Liver (tissue), 3 donors: ENCODE results near the gene SDK2.

Experiments used
- GABPA ChIP-seq, 2 donors: IDR thresholded peaks in 1 of 2; conservative IDR thresholded peaks in 1 of 2; 2 replicates each; pipeline ENCODE4 v1.6.1; 2016; ENCODE audit warnings: antibody characterized with exemption in 2 of 2, mild to moderate bottlenecking in 1 of 2, moderate library complexity in 1 of 2
- HNF4A ChIP-seq, 2 donors: conservative IDR thresholded peaks; 2 replicates each; pipeline ENCODE4 v1.6.1; 2016; ENCODE audit warnings: antibody characterized with exemption in 2 of 2, mild to moderate bottlenecking in 2 of 2
- JUND ChIP-seq, 2 donors: IDR thresholded peaks; 2 replicates each; pipeline ENCODE4 v1.6.1; 2016; ENCODE audit warnings: antibody characterized with exemption in 2 of 2
- RAD21 ChIP-seq, 2 donors: IDR thresholded peaks; 2 replicates each; pipeline ENCODE4 v1.6.1; 2016; ENCODE audit warnings: antibody characterized with exemption in 2 of 2, mild to moderate bottlenecking in 2 of 2
- RXRA ChIP-seq, 2 donors: IDR thresholded peaks; 2 replicates each; pipeline ENCODE4 v1.6.1; 2017 to 2018; ENCODE audit warnings: antibody characterized with exemption in 2 of 2, mild to moderate bottlenecking in 1 of 2
- SP1 ChIP-seq: IDR thresholded peaks from 2 replicates; pipeline ENCODE4 v1.6.1; 2018; ENCODE audit warnings: antibody characterized with exemption, mild to moderate bottlenecking
- TAF1 ChIP-seq: conservative IDR thresholded peaks from 2 replicates; pipeline ENCODE4 v1.6.1; 2016; ENCODE audit warnings: antibody characterized with exemption, mild to moderate bottlenecking
- YY1 ChIP-seq: IDR thresholded peaks from 2 replicates; pipeline ENCODE4 v1.6.1; 2016; ENCODE audit warnings: antibody characterized with exemption, mild to moderate bottlenecking
- ZBTB33 ChIP-seq: IDR thresholded peaks from 2 replicates; pipeline ENCODE4 v1.6.1; 2016; ENCODE audit warnings: antibody characterized with exemption
- TF ChIP-seq, protein P1 (sequence below): fragments of 150-350 bp; IDR thresholded peaks from 2 replicates; pipeline ENCODE4 v1.5.1; 2017; ENCODE audit warnings: improper control_type of control experiment, low read depth, low read length; ENCODE audit not compliant: missing input control
- TF ChIP-seq, protein P2 (sequence below): IDR thresholded peaks from 2 replicates; pipeline ENCODE4 v1.6.1; 2016; ENCODE audit warnings: antibody characterized with exemption, mild to moderate bottlenecking
- TF ChIP-seq, protein P3 (sequence below): IDR thresholded peaks from 2 replicates; pipeline ENCODE4 v1.6.1; 2016; ENCODE audit warnings: antibody characterized with exemption
- TF ChIP-seq, protein P4 (sequence below): IDR thresholded peaks from 2 replicates; pipeline ENCODE4 v1.6.1; 2016; ENCODE audit warnings: antibody characterized with exemption
- donor health status: healthy.
- donor health status: healthy.

DNA sequence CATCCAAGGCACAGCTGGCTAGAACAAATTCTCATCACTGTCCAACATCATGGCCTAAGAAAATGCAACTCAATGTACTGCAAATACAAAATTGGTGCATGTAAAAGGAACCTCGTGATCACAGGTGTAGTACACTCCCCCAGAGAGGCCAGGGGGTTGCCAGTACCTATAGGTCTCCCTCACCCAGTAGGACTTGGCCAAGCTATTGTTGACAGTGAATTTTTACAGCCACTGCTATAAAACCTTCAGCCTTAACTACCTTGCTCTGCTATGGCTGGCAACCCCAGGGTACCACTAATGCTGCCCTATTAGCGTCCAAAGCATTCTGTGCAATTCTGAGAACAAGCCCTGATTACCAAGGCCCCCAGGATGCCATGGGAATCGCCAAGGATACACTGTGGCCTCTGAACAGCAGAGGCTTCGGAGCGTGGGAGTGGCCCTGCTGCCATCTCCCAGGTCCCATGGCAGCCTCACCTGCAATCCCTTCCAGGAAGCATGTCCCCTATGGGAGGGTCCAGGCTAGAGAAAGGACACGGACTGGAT is 67.6 kb downstream of the SDK2 start:
- TF ChIP-seq JUND (IDR thresholded peaks at IDR 0.05) (no peak), RAD21 (IDR thresholded peaks at IDR 0.05) (no peak), YY1 (no peak), TAF1 (no peak), RXRA (IDR thresholded peaks at IDR 0.05) (no peak), HNF4A (conservative IDR thresholded peaks at IDR 0.05) (no peak), ZBTB33 (no peak), SP1 (no peak), GABPA (IDR thresholded peaks at IDR 0.05 in 1 of 2, conservative IDR thresholded peaks at IDR 0.05 in 1 of 2) (no peak)
- TF ChIP-seq, protein P1, sequence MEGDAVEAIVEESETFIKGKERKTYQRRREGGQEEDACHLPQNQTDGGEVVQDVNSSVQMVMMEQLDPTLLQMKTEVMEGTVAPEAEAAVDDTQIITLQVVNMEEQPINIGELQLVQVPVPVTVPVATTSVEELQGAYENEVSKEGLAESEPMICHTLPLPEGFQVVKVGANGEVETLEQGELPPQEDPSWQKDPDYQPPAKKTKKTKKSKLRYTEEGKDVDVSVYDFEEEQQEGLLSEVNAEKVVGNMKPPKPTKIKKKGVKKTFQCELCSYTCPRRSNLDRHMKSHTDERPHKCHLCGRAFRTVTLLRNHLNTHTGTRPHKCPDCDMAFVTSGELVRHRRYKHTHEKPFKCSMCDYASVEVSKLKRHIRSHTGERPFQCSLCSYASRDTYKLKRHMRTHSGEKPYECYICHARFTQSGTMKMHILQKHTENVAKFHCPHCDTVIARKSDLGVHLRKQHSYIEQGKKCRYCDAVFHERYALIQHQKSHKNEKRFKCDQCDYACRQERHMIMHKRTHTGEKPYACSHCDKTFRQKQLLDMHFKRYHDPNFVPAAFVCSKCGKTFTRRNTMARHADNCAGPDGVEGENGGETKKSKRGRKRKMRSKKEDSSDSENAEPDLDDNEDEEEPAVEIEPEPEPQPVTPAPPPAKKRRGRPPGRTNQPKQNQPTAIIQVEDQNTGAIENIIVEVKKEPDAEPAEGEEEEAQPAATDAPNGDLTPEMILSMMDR, result no peak
- TF ChIP-seq, protein P2, sequence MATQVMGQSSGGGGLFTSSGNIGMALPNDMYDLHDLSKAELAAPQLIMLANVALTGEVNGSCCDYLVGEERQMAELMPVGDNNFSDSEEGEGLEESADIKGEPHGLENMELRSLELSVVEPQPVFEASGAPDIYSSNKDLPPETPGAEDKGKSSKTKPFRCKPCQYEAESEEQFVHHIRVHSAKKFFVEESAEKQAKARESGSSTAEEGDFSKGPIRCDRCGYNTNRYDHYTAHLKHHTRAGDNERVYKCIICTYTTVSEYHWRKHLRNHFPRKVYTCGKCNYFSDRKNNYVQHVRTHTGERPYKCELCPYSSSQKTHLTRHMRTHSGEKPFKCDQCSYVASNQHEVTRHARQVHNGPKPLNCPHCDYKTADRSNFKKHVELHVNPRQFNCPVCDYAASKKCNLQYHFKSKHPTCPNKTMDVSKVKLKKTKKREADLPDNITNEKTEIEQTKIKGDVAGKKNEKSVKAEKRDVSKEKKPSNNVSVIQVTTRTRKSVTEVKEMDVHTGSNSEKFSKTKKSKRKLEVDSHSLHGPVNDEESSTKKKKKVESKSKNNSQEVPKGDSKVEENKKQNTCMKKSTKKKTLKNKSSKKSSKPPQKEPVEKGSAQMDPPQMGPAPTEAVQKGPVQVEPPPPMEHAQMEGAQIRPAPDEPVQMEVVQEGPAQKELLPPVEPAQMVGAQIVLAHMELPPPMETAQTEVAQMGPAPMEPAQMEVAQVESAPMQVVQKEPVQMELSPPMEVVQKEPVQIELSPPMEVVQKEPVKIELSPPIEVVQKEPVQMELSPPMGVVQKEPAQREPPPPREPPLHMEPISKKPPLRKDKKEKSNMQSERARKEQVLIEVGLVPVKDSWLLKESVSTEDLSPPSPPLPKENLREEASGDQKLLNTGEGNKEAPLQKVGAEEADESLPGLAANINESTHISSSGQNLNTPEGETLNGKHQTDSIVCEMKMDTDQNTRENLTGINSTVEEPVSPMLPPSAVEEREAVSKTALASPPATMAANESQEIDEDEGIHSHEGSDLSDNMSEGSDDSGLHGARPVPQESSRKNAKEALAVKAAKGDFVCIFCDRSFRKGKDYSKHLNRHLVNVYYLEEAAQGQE, result no peak
- TF ChIP-seq, protein P3, sequence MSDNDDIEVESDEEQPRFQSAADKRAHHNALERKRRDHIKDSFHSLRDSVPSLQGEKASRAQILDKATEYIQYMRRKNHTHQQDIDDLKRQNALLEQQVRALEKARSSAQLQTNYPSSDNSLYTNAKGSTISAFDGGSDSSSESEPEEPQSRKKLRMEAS, result no peak
- TF ChIP-seq, protein P4, sequence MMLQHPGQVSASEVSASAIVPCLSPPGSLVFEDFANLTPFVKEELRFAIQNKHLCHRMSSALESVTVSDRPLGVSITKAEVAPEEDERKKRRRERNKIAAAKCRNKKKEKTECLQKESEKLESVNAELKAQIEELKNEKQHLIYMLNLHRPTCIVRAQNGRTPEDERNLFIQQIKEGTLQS, result no peak
